AG04449 (cell line): Measurements from ENCODE around the gene RNF126.
"Not testable (repeated sequence)": the region's sequence is repeated elsewhere in the genome, so short reads cannot be mapped to it uniquely, and the experiment has no call there.

Source experiments
- CTCF ChIA-PET: fragments of 350-600 bp; formaldehyde crosslinking; extraction: SDS; loops from one replicate; lab custom pipeline; 2021; ENCODE audit warnings: antibody characterized with exemption; lab: Yijun Ruan, JAX
- POLR2A ChIA-PET: fragments of 400-600, 350-600 bp; formaldehyde crosslinking; extraction: SDS; loops from one replicate; lab custom pipeline; 2020; ENCODE audit warnings: antibody characterized with exemption, inconsistent platforms; lab: Yijun Ruan, JAX
- DNase-seq: peaks from one replicate; pipeline ENCODE4 v3.0.0-alpha.2; 2010; ENCODE audit warnings: low read depth, low spot score
- H3K4me3 ChIP-seq: 2 replicates; pipeline ENCODE4 v1.5.1; 2011; ENCODE audit warnings: low read depth, mild to moderate bottlenecking, control low read depth, low read length
- TF ChIP-seq, protein P1 (sequence below): IDR thresholded peaks from one replicate; pipeline ENCODE4 v1.5.1; 2011; ENCODE audit warnings: mild to moderate bottlenecking, moderate library complexity, low read length, control low read depth, inconsistent platforms; ENCODE audit not compliant: insufficient read depth; ENCODE audit errors: missing control alignments

The RNF126 gene

GRCh38 chr19:633068-633785, 29.8 kb downstream of the RNF126 start, which contains the start of gene POLRMT:
Gene POLRMT, minus strand, starts transcription at chr19:633537. Its CDS starts 25 bp downstream, at chr19:633512.
- ChIA-PET POLR2A (interaction anchor here (1.0 to 1.5 kb wide), 2 partner anchors 9 to 44 kb away, joined by 3 read pairs; no protein-coding TSS in a partner anchor), CTCF (interaction anchor here (0.7 to 1.1 kb wide), 4 partner anchors 9 to 102 kb away, joined by 3 to 5 read pairs (median 3); partner anchors contain the start of gene CDC34)
- DNase-seq = peak; percentile 85
- TF ChIP-seq, protein P1, sequence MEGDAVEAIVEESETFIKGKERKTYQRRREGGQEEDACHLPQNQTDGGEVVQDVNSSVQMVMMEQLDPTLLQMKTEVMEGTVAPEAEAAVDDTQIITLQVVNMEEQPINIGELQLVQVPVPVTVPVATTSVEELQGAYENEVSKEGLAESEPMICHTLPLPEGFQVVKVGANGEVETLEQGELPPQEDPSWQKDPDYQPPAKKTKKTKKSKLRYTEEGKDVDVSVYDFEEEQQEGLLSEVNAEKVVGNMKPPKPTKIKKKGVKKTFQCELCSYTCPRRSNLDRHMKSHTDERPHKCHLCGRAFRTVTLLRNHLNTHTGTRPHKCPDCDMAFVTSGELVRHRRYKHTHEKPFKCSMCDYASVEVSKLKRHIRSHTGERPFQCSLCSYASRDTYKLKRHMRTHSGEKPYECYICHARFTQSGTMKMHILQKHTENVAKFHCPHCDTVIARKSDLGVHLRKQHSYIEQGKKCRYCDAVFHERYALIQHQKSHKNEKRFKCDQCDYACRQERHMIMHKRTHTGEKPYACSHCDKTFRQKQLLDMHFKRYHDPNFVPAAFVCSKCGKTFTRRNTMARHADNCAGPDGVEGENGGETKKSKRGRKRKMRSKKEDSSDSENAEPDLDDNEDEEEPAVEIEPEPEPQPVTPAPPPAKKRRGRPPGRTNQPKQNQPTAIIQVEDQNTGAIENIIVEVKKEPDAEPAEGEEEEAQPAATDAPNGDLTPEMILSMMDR = no peak
- peak within 1 kb of the TSS; percentile 89 for H3K4me3 ChIP-seq

GRCh38 chr19:632579-633067, 30.4 kb downstream of the RNF126 start:
- ChIA-PET CTCF (interaction anchor here (0.7 kb wide), 1 partner anchor 101 kb away, joined by 3 read pairs; the partner anchor contains the start of gene CDC34), POLR2A (no interaction called here)
- TF ChIP-seq, protein P1 = no peak
- peak overlapping the region; percentile 89 for H3K4me3 ChIP-seq
- no peak for DNase-seq

DNA sequence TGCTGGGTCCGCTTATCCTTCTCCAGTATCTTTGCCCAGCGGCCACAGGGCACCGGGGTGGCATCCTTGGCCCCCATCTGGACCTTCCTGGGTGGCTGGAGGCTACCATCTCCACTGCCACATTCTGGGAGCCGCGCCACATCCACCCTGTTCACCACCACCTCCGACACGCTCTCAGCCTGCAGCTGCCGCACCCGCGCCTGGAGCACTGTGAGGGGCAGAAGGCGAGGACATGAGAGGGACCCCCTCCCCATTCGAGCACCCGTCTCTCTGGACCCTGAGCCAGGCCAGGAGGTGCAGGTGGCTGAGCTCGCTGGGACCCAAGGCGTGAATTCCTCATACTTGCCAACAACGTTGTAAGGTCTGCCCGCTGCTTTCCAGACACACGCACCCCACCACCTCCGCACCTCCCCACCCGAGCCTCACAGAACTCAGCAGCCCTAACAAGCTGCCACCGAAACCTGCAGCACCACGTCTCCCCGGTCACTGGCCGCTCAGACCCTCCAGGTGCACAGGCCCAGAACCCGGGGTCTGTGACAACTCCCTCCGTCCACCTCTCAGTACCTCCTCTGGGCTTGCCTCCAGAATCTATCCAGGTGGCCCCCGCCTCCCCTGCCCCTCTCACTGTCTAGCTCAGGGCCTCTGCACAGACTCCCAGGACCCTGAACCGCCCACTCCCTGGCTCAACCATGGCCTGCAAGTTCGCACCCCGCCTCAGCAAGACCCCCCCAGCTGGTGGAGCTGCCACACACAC, 32.9 kb downstream of the RNF126 start:
- DNase-seq = no peak
- POLR2A ChIA-PET = no interaction called here
- H3K4me3 ChIP-seq = no peak overlapping the region
- TF ChIP-seq, protein P1 = no peak
- CTCF ChIA-PET = interaction anchor here (1.6 to 1.8 kb wide), 2 partner anchors 18 to 99 kb away, joined by 3 to 4 read pairs; partner anchors contain the start of gene CDC34

GRCh38 chr19:629515-629914, 33.5 kb downstream of the RNF126 start:
- POLR2A ChIA-PET = not testable (repeated sequence)

GRCh38 chr19:628168-628567, 34.8 kb downstream of the RNF126 start:
- TF ChIP-seq, protein P1 = peak; percentile 43
- H3K4me3 ChIP-seq = no peak overlapping the region
- DNase-seq = no peak
- ChIA-PET POLR2A (no interaction called here), CTCF (no interaction called here)

More at GRCh38 chr19:629515-629914, 33.5 kb downstream of the RNF126 start:
- H3K4me3 ChIP-seq, DNase-seq: not testable (repeated sequence)
- CTCF ChIA-PET = interaction anchor here (1.6 kb wide), 1 partner anchor 98 kb away, joined by 3 read pairs; the partner anchor contains the start of gene CDC34

DNA sequence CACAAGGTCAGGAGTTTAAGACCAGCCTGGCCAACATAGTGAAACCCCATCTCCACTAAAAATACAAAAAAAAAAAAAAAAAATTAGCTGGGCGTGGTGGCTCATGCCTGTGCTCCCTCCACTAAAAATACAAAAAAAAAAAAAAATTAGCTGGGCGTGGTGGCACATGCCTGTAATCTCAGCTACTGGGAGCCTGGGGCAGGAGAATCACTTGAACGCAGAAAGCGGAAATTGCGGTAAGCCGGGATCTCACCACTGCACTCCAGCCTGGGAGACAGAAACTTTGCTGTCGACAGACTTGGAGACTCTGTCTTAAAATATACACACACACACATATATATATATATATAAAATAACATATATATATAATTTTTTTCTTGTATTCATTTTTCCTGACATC, 36.4 kb downstream of the RNF126 start:
- H3K4me3 ChIP-seq, DNase-seq, POLR2A ChIA-PET: not testable (repeated sequence)
- CTCF ChIA-PET = interaction anchor here (2.1 kb wide), 1 partner anchor 42 kb away, joined by 9 read pairs; no protein-coding TSS in a partner anchor
